HCT116 (cell line): Measurements from ENCODE around the gene HTR2C. TPM values are rescaled to one million over a fixed set of nuclear protein-coding genes. Genes with fewer than 3 reads are reported as not detected.

Experiments
- ATAC-seq: fragments of 200-7000 bp; cut with Tn5 transposase; 2 replicates; pipeline ENCODE4 v1.9.1; 2020; ENCODE audit warnings: mild to moderate bottlenecking, moderate library complexity
- BruUV-seq: library from RNA; stranded (reverse); fragments of 400-500 nt; replicated peaks from 2 replicates; lab custom pipeline; 2021; lab: Mats Ljungman, UMichigan
- CTCF ChIA-PET: fragments of 300-600 bp; sonication (Branson Sonifier 250); formaldehyde crosslinking; loops from one replicate; lab custom pipeline; 2021; ENCODE audit warnings: antibody characterized with exemption; lab: Charles Lee
- POLR2A ChIA-PET: fragments of 300-600, 350-600 bp; sonication (Branson Sonifier 250); formaldehyde crosslinking; loops from one replicate; lab custom pipeline; 2021; ENCODE audit warnings: antibody characterized with exemption; lab: Charles Lee
- RAD21 ChIA-PET, 2 experiments: fragments of 300-600 bp; sonication (Branson Sonifier 250); formaldehyde crosslinking; loops; one replicate each; lab custom pipeline; 2023; ENCODE audit warnings: low total read pairs in 2 of 2; ENCODE audit not compliant: uncharacterized antibody in 2 of 2, unreplicated experiment in 2 of 2, low non-redundant PET in 1 of 2; lab: Charles Lee
- DNase-seq: peaks from one replicate; pipeline ENCODE4 v3.0.0-alpha.2; 2010; ENCODE audit warnings: low read depth, low spot score
- H2AFZ ChIP-seq: fragments of 200-600 bp; shearing (Covaris generic), sonication (generic); 2 replicates; pipeline ENCODE4 v1.6.1; 2017; ENCODE audit warnings: low read depth, mixed run types, mixed read lengths, antibody characterized with exemption, low read length; ENCODE audit not compliant: poor library complexity, severe bottlenecking
- H3K27ac ChIP-seq: 2 replicates; pipeline ENCODE4 v1.5.1; 2012; ENCODE audit warnings: low read depth, low read length
- H3K27me3 ChIP-seq: fragments of 200-600 bp; sonication (generic); 2 replicates; pipeline ENCODE4 v1.6.1; 2016; ENCODE audit warnings: mixed run types, low read length, mixed read lengths; ENCODE audit not compliant: insufficient read depth
- H3K36me3 ChIP-seq, 2 experiments: fragments of 200-500 bp in 1 of 2; fragments of 200-600 bp in 1 of 2; sonication (Bioruptor generic) in 1 of 2; sonication (generic) in 1 of 2; 2 replicates each; pipeline versions ENCODE4 v1.5.1 to v1.6.1; 2014 to 2016; ENCODE audit warnings: low read length in 2 of 2, inconsistent platforms in 1 of 2, mixed read lengths in 1 of 2, mixed run types in 1 of 2; ENCODE audit not compliant: insufficient read depth in 2 of 2, control insufficient read depth in 1 of 2
- H3K4me1 ChIP-seq, 2 experiments: fragments of 200-600 bp in 1 of 2; sonication (generic) in 1 of 2; 2 replicates each; pipeline versions ENCODE4 v1.5.1 to v1.6.1; 2012 to 2017; ENCODE audit warnings: low read length in 2 of 2, inconsistent platforms in 1 of 2, mild to moderate bottlenecking in 1 of 2, mixed read lengths in 1 of 2, mixed run types in 1 of 2, moderate library complexity in 1 of 2; ENCODE audit not compliant: insufficient read depth in 2 of 2, control insufficient read depth in 1 of 2
- H3K4me2 ChIP-seq: fragments of 200-600 bp; sonication (generic); 2 replicates; pipeline ENCODE4 v1.6.1; 2017; ENCODE audit warnings: mixed run types, low read length, mixed read lengths
- H3K4me3 ChIP-seq, 2 experiments: fragments of 200-600 bp in 1 of 2; sonication (generic) in 1 of 2; replicated peaks in 1 of 2; 2 replicates each; pipeline ENCODE4 v1.5.1; 2011 to 2016; ENCODE audit warnings: low read length in 2 of 2, control low read depth in 1 of 2, low read depth in 1 of 2, mild to moderate bottlenecking in 1 of 2, mixed read lengths in 1 of 2, mixed run types in 1 of 2
- H3K79me2 ChIP-seq: fragments of 200-600 bp; sonication (generic); 2 replicates; pipeline ENCODE4 v1.6.1; 2017; ENCODE audit warnings: mild to moderate bottlenecking, mixed run types, low read length, moderate library complexity, mixed read lengths; ENCODE audit not compliant: insufficient read depth
- H3K9ac ChIP-seq: fragments of 200-600 bp; sonication (generic); 2 replicates; pipeline ENCODE4 v1.6.1; 2016; ENCODE audit warnings: low read length, mixed read lengths
- H3K9me2 ChIP-seq: fragments of 200-600 bp; sonication (generic), shearing (Covaris generic); 2 replicates; pipeline ENCODE4 v1.6.1; 2017; ENCODE audit warnings: mixed run types, mild to moderate bottlenecking, moderate library complexity; ENCODE audit not compliant: insufficient read depth
- H3K9me3 ChIP-seq, 2 experiments: fragments of 200-500 bp in 1 of 2; fragments of 200-600 bp in 1 of 2; sonication (Bioruptor generic) in 1 of 2; sonication (generic) in 1 of 2; 2 replicates each; pipeline ENCODE4 v1.6.1; 2014 to 2017; ENCODE audit warnings: low read length in 2 of 2, mixed read lengths in 2 of 2, inconsistent platforms in 1 of 2, low read depth in 1 of 2, mild to moderate bottlenecking in 1 of 2, mixed run types in 1 of 2, moderate library complexity in 1 of 2; ENCODE audit not compliant: control insufficient read depth in 1 of 2, insufficient read depth in 1 of 2
- H4K20me1 ChIP-seq: fragments of 200-600 bp; sonication (generic), shearing (Covaris generic); 2 replicates; pipeline ENCODE4 v1.6.1; 2017; ENCODE audit warnings: mixed run types, mild to moderate bottlenecking, moderate library complexity; ENCODE audit not compliant: insufficient read depth
- CBX3 ChIP-seq: IDR thresholded peaks from 2 replicates; pipeline ENCODE4 v1.6.1; 2012; ENCODE audit warnings: low read depth
- CEBPB ChIP-seq: IDR thresholded peaks from 2 replicates; pipeline ENCODE4 v1.6.1; 2012; ENCODE audit warnings: low read depth
- ELF1 ChIP-seq: IDR thresholded peaks from 2 replicates; pipeline ENCODE4 v1.6.1; 2012; ENCODE audit warnings: low read depth, borderline replicate concordance
- RAD21 ChIP-seq: IDR thresholded peaks from 2 replicates; pipeline ENCODE4 v1.6.1; 2012; ENCODE audit warnings: low read depth, mild to moderate bottlenecking
- ZNF274 ChIP-seq: fragments of 200-500 bp; sonication (Bioruptor generic); IDR thresholded peaks from 2 replicates; pipeline ENCODE4 v1.6.1; 2014; ENCODE audit warnings: mild to moderate bottlenecking, low read depth, low read length, inconsistent platforms
- intact Hi-C: fragments of 100-400 bp; cut with micrococcal nuclease; formaldehyde crosslinking; loops from 2 replicates; pipeline ENCODE4 v1.10.0; 2022
- total RNA-seq: library from RNA; stranded (reverse); gene quantifications from one replicate; pipeline ENCODE4 v1.2.1, GENCODE V29; 2021; ENCODE audit not compliant: unreplicated experiment
- TF ChIP-seq, protein P1 (sequence below), 3 experiments: fragments of 200-600 bp in 1 of 3; sonication (generic) in 1 of 3; IDR thresholded peaks in 2 of 3; conservative IDR thresholded peaks in 1 of 3; 2 replicates each; pipeline ENCODE4 v1.5.1; 2012 to 2017; ENCODE audit warnings: low read depth in 2 of 3, low read length in 2 of 3, antibody characterized with exemption in 1 of 3, borderline replicate concordance in 1 of 3, control low read depth in 1 of 3, mild to moderate bottlenecking in 1 of 3, mixed read lengths in 1 of 3, mixed run types in 1 of 3, moderate library complexity in 1 of 3; ENCODE audit not compliant: insufficient read depth in 1 of 3
- TF ChIP-seq, protein P2 (sequence below): IDR thresholded peaks from 2 replicates; pipeline ENCODE4 v1.6.1; 2011; ENCODE audit warnings: mild to moderate bottlenecking, low read length, moderate library complexity; ENCODE audit not compliant: insufficient replicate concordance; ENCODE audit errors: extremely low read depth
- TF ChIP-seq, protein P3 (sequence below): IDR thresholded peaks from 2 replicates; pipeline ENCODE4 v1.6.1; 2012

The HTR2C gene
- total RNA-seq, 1 experiment from 2014 or later = not detected

DNA sequence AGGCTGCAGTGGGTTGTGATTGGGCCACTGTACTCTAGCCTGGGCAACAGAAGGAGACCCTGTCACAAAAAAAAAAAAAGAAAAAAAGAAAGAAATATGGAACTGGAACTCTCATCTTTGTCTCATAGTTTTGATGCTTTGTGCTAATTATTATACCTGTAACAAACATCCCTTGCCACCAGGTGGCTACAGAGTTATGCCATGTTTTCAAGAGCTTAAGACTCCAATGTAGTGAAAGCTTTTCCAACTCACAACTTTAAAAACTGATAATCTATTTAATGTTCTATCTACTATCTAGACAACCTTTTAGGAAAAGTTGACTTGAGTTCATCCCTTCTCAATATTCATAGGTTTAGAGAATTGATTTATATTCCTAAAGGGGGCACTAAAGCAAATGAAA is 42.4 kb downstream of the HTR2C start:
- Histone ChIP-seq H3K9me3 (no peaks in the 10 kb centered on the region), H3K27me3 (no peaks in the 10 kb centered on the region), H4K20me1 (no peaks in the 10 kb centered on the region), H3K4me2 (no peak overlapping the region), H3K36me3 (no peaks in the 10 kb centered on the region), H3K9ac (no peak overlapping the region), H3K27ac (no peak overlapping the region), H3K9me2 (no peaks in the 10 kb centered on the region), H3K4me3 (no peak overlapping the region), H3K4me1 (no peaks in the 10 kb centered on the region), H2AFZ (peak overlapping the region; percentile 32), H3K79me2 (no peaks in the 10 kb centered on the region)
- ATAC-seq (no peak), DNase-seq (no peak)
- intact Hi-C loops = loop anchor here (5.0 to 10.0 kb wide), 2 partner anchors 331 to 518 kb away; no protein-coding TSS in a partner anchor
- ChIA-PET RAD21 (interaction anchor here (1.0 to 1.2 kb wide), 3 partner anchors 330 to 334 kb away, joined by 4 to 8 read pairs (median 6); no protein-coding TSS in a partner anchor), CTCF (interaction anchor here (0.6 to 1.8 kb wide), 5 partner anchors 10 to 521 kb away, joined by 3 to 24 read pairs (median 4); no protein-coding TSS in a partner anchor), POLR2A (no interaction called here)
- TF ChIP-seq CEBPB = no peak
- TF ChIP-seq, protein P1, sequence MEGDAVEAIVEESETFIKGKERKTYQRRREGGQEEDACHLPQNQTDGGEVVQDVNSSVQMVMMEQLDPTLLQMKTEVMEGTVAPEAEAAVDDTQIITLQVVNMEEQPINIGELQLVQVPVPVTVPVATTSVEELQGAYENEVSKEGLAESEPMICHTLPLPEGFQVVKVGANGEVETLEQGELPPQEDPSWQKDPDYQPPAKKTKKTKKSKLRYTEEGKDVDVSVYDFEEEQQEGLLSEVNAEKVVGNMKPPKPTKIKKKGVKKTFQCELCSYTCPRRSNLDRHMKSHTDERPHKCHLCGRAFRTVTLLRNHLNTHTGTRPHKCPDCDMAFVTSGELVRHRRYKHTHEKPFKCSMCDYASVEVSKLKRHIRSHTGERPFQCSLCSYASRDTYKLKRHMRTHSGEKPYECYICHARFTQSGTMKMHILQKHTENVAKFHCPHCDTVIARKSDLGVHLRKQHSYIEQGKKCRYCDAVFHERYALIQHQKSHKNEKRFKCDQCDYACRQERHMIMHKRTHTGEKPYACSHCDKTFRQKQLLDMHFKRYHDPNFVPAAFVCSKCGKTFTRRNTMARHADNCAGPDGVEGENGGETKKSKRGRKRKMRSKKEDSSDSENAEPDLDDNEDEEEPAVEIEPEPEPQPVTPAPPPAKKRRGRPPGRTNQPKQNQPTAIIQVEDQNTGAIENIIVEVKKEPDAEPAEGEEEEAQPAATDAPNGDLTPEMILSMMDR (IDR thresholded peaks at IDR 0.05 in 2 of 3, conservative IDR thresholded peaks at IDR 0.05 in 1 of 3; ENCODE audit: borderline replicate concordance in 1 of 3, insufficient read depth in 1 of 3, low read depth in 2 of 3, low read length in 2 of 3) = peak; percentile 32 to 42 (median 36); a peak in 4 of 6 replicates
- peak; percentile 38 for TF ChIP-seq RAD21
- TF ChIP-seq, protein P2, sequence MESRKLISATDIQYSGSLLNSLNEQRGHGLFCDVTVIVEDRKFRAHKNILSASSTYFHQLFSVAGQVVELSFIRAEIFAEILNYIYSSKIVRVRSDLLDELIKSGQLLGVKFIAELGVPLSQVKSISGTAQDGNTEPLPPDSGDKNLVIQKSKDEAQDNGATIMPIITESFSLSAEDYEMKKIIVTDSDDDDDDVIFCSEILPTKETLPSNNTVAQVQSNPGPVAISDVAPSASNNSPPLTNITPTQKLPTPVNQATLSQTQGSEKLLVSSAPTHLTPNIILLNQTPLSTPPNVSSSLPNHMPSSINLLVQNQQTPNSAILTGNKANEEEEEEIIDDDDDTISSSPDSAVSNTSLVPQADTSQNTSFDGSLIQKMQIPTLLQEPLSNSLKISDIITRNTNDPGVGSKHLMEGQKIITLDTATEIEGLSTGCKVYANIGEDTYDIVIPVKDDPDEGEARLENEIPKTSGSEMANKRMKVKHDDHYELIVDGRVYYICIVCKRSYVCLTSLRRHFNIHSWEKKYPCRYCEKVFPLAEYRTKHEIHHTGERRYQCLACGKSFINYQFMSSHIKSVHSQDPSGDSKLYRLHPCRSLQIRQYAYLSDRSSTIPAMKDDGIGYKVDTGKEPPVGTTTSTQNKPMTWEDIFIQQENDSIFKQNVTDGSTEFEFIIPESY = no peak
- TF ChIP-seq ZNF274 = no peak
- no peak for TF ChIP-seq CBX3
- no peak for TF ChIP-seq ELF1
- TF ChIP-seq, protein P3, sequence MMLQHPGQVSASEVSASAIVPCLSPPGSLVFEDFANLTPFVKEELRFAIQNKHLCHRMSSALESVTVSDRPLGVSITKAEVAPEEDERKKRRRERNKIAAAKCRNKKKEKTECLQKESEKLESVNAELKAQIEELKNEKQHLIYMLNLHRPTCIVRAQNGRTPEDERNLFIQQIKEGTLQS = no peak
- BruUV-seq = no TSS peak
